Astrocyte of the hippocampus (primary cell): ENCODE results near the gene UNC50.

Experiments
- DNase-seq: peaks from one replicate; pipeline ENCODE4 v3.0.0; 2011; ENCODE audit warnings: low read depth, low spot score

Gene UNC50

GRCh38 chr2:98664323-98664722 lies 55.9 kb downstream of the UNC50 start:
- no peak for DNase-seq

- no peak for DNase-seq
These were observed 57.3 kb downstream of the UNC50 start for GRCh38 chr2:98665677-98666076.
